Naive B cell (primary cell): Measurements from ENCODE around the gene VPS13A. TPM values are rescaled to one million over a fixed set of nuclear protein-coding genes. Genes with fewer than 3 reads are reported as not detected.
A peak's percentile ranks its signal among the peaks of the same experiment; 100 is the strongest.

ENCODE experiments used
- ATAC-seq, 2 donors: fragments of 150-1000 bp; cut with Tn5 transposase; 2 replicates each; pipeline ENCODE4 v1.10.0; 2021; ENCODE audit warnings: low read depth in 2 of 2, mild to moderate bottlenecking in 2 of 2, moderate library complexity in 2 of 2
- DNase-seq: peaks from one replicate; pipeline ENCODE4 v3.0.0; 2022
- H3K27ac Mint-ChIP-seq, 6 donors: one replicate each; pipeline ENCODE4 v1.8.0; 2020 to 2022; ENCODE audit warnings: mild to moderate bottlenecking in 6 of 6, mixed read lengths in 6 of 6, moderate library complexity in 5 of 6, inconsistent platforms in 2 of 6
- H3K27me3 Mint-ChIP-seq, 3 donors: one replicate each; pipeline ENCODE4 v1.8.0; 2021 to 2022; ENCODE audit warnings: mixed read lengths in 3 of 3, mild to moderate bottlenecking in 1 of 3
- H3K36me3 Mint-ChIP-seq, 2 donors: one replicate each; pipeline ENCODE4 v1.8.0; 2020 to 2022; ENCODE audit warnings: mixed read lengths in 2 of 2, inconsistent platforms in 1 of 2, mild to moderate bottlenecking in 1 of 2
- H3K4me1 Mint-ChIP-seq, 3 donors: one replicate each; pipeline ENCODE4 v1.8.0; 2020 to 2022; ENCODE audit warnings: mixed read lengths in 3 of 3, inconsistent platforms in 1 of 3, mild to moderate bottlenecking in 1 of 3, moderate library complexity in 1 of 3
- H3K4me3 Mint-ChIP-seq, 8 donors: one replicate each; pipeline ENCODE4 v1.8.0; 2020 to 2022; ENCODE audit warnings: mild to moderate bottlenecking in 8 of 8, mixed read lengths in 8 of 8, moderate library complexity in 8 of 8, inconsistent platforms in 2 of 8
- H3K9me3 Mint-ChIP-seq, 7 donors: one replicate each; pipeline ENCODE4 v1.8.0; 2020 to 2022; ENCODE audit warnings: mixed read lengths in 7 of 7, mild to moderate bottlenecking in 5 of 7, inconsistent platforms in 2 of 7, moderate library complexity in 1 of 7
- polyA plus RNA-seq, 6 donors: library from polyadenylated mRNA; unstranded; fragments of 300-500 nt; fragmentation: Illumina TruSeq; gene quantifications; one replicate each; pipeline ENCODE4 v1.2.3, GENCODE V29; 2021; ENCODE audit warnings: low read depth in 6 of 6

Gene VPS13A
- polyA plus RNA-seq, 6 donors from 2014 or later, result 0.83 to 4.4 (median 3.6) TPM

- DNase-seq (no peak), ATAC-seq (no peak)
- Mint-ChIP-seq H3K4me1 (peaks cover 5 to 7% (median 6%) of the 10 kb centered on the region in 3 donors), H3K36me3 (peaks cover 0 to 7% of the 10 kb centered on the region in 2 donors), H3K27ac (no peak overlapping the region), H3K27me3 (peaks cover 3 to 18% (median 8%) of the 10 kb centered on the region in 3 donors), H3K4me3 (no peak overlapping the region), H3K9me3 (peaks cover 0 to 11% (median 6%) of the 10 kb centered on the region in 7 donors)
These were observed 272.1 kb downstream of the VPS13A start for GRCh38 chr9:77449240-77450084.

GRCh38 chr9:77450085-77450475 lies 272.7 kb downstream of the VPS13A start:
- no peak for ATAC-seq
- peaks cover 0 to 7% of the 10 kb centered on the region in 2 donors for H3K36me3 Mint-ChIP-seq
- peaks cover 5 to 7% (median 6%) of the 10 kb centered on the region in 3 donors for H3K4me1 Mint-ChIP-seq
- H3K9me3 Mint-ChIP-seq, result peaks cover 0 to 11% (median 6%) of the 10 kb centered on the region in 7 donors
- peaks cover 0 to 14% (median 8%) of the 10 kb centered on the region in 3 donors for H3K27me3 Mint-ChIP-seq
- no peak for DNase-seq
- H3K4me3 Mint-ChIP-seq, result no peak overlapping the region
- H3K27ac Mint-ChIP-seq, result no peak overlapping the region

- peaks cover 0 to 7% of the 10 kb centered on the region in 2 donors for H3K36me3 Mint-ChIP-seq
- DNase-seq (no peak), ATAC-seq (no peak)
- H3K4me1 Mint-ChIP-seq, result peaks cover 5 to 7% (median 6%) of the 10 kb centered on the region in 3 donors
- no peak overlapping the region for H3K4me3 Mint-ChIP-seq
- H3K9me3 Mint-ChIP-seq, result peaks cover 0 to 11% (median 6%) of the 10 kb centered on the region in 7 donors
- peaks cover 0 to 14% (median 8%) of the 10 kb centered on the region in 3 donors for H3K27me3 Mint-ChIP-seq
- no peak overlapping the region for H3K27ac Mint-ChIP-seq
These were observed 274.2 kb downstream of the VPS13A start for GRCh38 chr9:77451507-77451906.

- no peaks in the 10 kb centered on the region for H3K36me3 Mint-ChIP-seq
- peak overlapping the region; percentile 64 to 94 (median 88) for H3K4me3 Mint-ChIP-seq
- DNase-seq (peak; percentile 17), ATAC-seq (peak; percentile 55 to 62)
- H3K9me3 Mint-ChIP-seq, result peaks cover 0 to 3% (median 0%) of the 10 kb centered on the region in 7 donors
- H3K4me1 Mint-ChIP-seq, result peaks cover 13 to 17% (median 14%) of the 10 kb centered on the region in 3 donors
- H3K27ac Mint-ChIP-seq, result peak overlapping the region in 4 of 6 donors; percentile 16 to 86 (median 80)
- H3K27me3 Mint-ChIP-seq, result peaks cover 0 to 18% (median 7%) of the 10 kb centered on the region in 3 donors
These were observed 276.7 kb downstream of the VPS13A start for GRCh38 chr9:77453825-77454647.

GRCh38 chr9:77454663-77455062 lies 277.3 kb downstream of the VPS13A start:
- DNase-seq (no peak), ATAC-seq (no peak)
- no peaks in the 10 kb centered on the region for H3K36me3 Mint-ChIP-seq
- peaks cover 0 to 19% (median 7%) of the 10 kb centered on the region in 3 donors for H3K27me3 Mint-ChIP-seq
- H3K27ac Mint-ChIP-seq, result no peak overlapping the region
- peaks cover 0 to 3% (median 0%) of the 10 kb centered on the region in 7 donors for H3K9me3 Mint-ChIP-seq
- peaks cover 13 to 17% (median 14%) of the 10 kb centered on the region in 3 donors for H3K4me1 Mint-ChIP-seq
- H3K4me3 Mint-ChIP-seq, result no peak overlapping the region

GRCh38 chr9:77455312-77455927 lies 278.1 kb downstream of the VPS13A start:
- Mint-ChIP-seq H3K36me3 (no peaks in the 10 kb centered on the region), H3K4me3 (no peak overlapping the region), H3K27me3 (peaks cover 0 to 25% (median 7%) of the 10 kb centered on the region in 3 donors), H3K27ac (no peak overlapping the region), H3K9me3 (peaks cover 0 to 3% (median 0%) of the 10 kb centered on the region in 7 donors), H3K4me1 (peaks cover 13 to 17% (median 14%) of the 10 kb centered on the region in 3 donors)
- ATAC-seq (no peak), DNase-seq (no peak)

- peak; percentile 48 for DNase-seq
- H3K36me3 Mint-ChIP-seq, result no peaks in the 10 kb centered on the region
- no peak overlapping the region for H3K27ac Mint-ChIP-seq
- no peak overlapping the region for H3K4me3 Mint-ChIP-seq
- H3K9me3 Mint-ChIP-seq, result no peaks in the 10 kb centered on the region
- H3K4me1 Mint-ChIP-seq, result peaks cover 13 to 17% (median 14%) of the 10 kb centered on the region in 3 donors
- H3K27me3 Mint-ChIP-seq, result peaks cover 0 to 23% (median 7%) of the 10 kb centered on the region in 3 donors
- ATAC-seq, result peak; percentile 56 to 64
These were observed 279.6 kb downstream of the VPS13A start for GRCh38 chr9:77456829-77457437.

- peaks cover 0 to 23% (median 7%) of the 10 kb centered on the region in 3 donors for H3K27me3 Mint-ChIP-seq
- no peaks in the 10 kb centered on the region for H3K9me3 Mint-ChIP-seq
- H3K4me1 Mint-ChIP-seq, result peaks cover 13 to 17% (median 14%) of the 10 kb centered on the region in 3 donors
- no peak overlapping the region for H3K4me3 Mint-ChIP-seq
- ATAC-seq, result peak; percentile 74 to 78
- DNase-seq, result peak; percentile 43
- H3K36me3 Mint-ChIP-seq, result no peaks in the 10 kb centered on the region
- peak overlapping the region in 2 of 6 donors; percentile 16 to 35 for H3K27ac Mint-ChIP-seq
These were observed 280.7 kb downstream of the VPS13A start for GRCh38 chr9:77457916-77458592.

- Mint-ChIP-seq H3K27me3 (peaks cover 1 to 32% (median 12%) of the 10 kb centered on the region in 3 donors), H3K9me3 (peaks cover 0 to 4% (median 0%) of the 10 kb centered on the region in 7 donors), H3K4me3 (no peak overlapping the region), H3K4me1 (peaks cover 8 to 11% (median 8%) of the 10 kb centered on the region in 3 donors), H3K27ac (no peak overlapping the region), H3K36me3 (no peaks in the 10 kb centered on the region)
- no peak for DNase-seq
- ATAC-seq, result no peak
These were observed 283.6 kb downstream of the VPS13A start for GRCh38 chr9:77460938-77461337.

- peaks cover 0 to 8% (median 0%) of the 10 kb centered on the region in 7 donors for H3K9me3 Mint-ChIP-seq
These were observed 284.7 kb downstream of the VPS13A start for GRCh38 chr9:77462066-77462465.

GRCh38 chr9:77463151-77463550 lies 285.8 kb downstream of the VPS13A start:
- Mint-ChIP-seq H3K27ac (no peak overlapping the region), H3K4me1 (peaks cover under 1 to 2% (median 2%) of the 10 kb centered on the region in 3 donors), H3K4me3 (no peak overlapping the region), H3K27me3 (peaks cover 7 to 28% (median 9%) of the 10 kb centered on the region in 3 donors), H3K36me3 (no peaks in the 10 kb centered on the region), H3K9me3 (peaks cover 0 to 8% (median 0%) of the 10 kb centered on the region in 7 donors)
- ATAC-seq, result no peak
- DNase-seq, result no peak

More at GRCh38 chr9:77462066-77462465, 284.7 kb downstream of the VPS13A start:
- peaks cover 7 to 34% (median 12%) of the 10 kb centered on the region in 3 donors for H3K27me3 Mint-ChIP-seq
- no peaks in the 10 kb centered on the region for H3K36me3 Mint-ChIP-seq
- H3K4me3 Mint-ChIP-seq, result no peak overlapping the region
- DNase-seq (no peak), ATAC-seq (no peak)
- peaks cover 5 to 8% (median 7%) of the 10 kb centered on the region in 3 donors for H3K4me1 Mint-ChIP-seq
- no peak overlapping the region for H3K27ac Mint-ChIP-seq

- DNase-seq (no peak), ATAC-seq (no peak)
- Mint-ChIP-seq H3K4me3 (no peak overlapping the region), H3K27me3 (peaks cover 7 to 26% (median 12%) of the 10 kb centered on the region in 3 donors), H3K9me3 (peaks cover 0 to 8% (median 0%) of the 10 kb centered on the region in 7 donors), H3K27ac (no peak overlapping the region), H3K4me1 (no peaks in the 10 kb centered on the region), H3K36me3 (no peaks in the 10 kb centered on the region)
These were observed 287.3 kb downstream of the VPS13A start for GRCh38 chr9:77464661-77465060.
